Measurements from ENCODE around the gene SPOCK1. TPM values are rescaled to one million over a fixed set of nuclear protein-coding genes. Genes with fewer than 3 reads are reported as not detected.

Gene SPOCK1
- total and polyA plus RNA-seq, 7 experiments from 2014 or later = 2.8 TPM; not detected in 6

DNA sequence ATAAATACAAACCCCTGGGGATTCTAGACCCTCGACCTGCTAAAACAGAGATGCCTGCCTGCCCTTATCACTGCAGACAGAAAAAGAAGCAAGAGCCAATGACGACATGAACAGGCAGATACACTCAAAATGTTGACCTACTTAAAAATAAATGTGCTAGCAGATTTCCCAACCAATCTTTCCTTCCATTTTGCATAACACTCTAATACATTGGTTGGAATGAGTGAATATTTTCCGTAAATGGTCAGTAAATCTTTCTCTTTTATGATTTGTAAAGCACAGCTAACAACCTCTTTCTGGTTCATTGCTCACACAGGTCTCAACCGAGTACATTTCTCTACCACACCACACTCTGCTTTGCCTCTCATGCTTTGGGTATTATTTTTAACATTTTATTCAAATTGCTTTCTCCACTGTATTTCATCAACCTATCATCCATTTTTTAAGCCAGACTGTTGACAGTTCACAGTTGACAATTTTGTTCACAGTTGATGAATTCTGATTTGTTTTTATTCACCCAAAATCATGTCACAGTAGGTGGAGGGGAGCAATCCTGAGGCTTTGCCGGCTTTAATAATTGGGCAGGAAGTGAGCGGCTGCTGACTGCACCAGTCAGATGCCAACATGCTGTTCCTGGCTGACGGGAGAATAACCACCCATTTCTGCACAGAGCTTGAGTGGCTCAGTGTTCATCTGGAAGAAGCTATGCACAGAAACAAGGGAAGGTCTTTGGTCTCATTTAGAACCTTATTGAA lies 426.6 kb downstream of the SPOCK1 start:
- ATAC-seq = no peak
- peaks cover 0 to 3% (median 1%) of the 10 kb centered on the region in 11 donors for H3K9me3 Mint-ChIP-seq
- CTCF ChIA-PET = no interaction called here

DNA sequence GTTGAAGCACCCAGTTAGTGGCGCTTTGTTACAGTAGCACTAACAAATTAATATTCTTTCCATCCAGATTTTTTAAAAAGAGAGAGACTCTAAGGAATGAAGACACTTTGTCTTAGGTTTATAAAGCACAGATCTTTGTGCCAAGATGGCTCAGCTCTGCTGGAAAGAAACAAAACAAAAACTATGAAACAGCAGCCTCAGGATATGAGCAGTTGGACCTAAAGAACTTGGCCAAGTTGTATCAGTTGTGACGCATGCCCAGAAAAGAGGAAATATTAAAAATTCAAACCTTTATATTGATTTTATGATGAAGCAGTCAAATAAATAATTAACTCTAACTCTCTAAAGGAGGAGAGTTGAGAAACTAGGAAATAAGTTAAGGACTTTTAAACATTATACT lies 427.2 kb downstream of the SPOCK1 start:
- no peak for ATAC-seq
- Histone ChIP-seq H3K27ac (ENCODE audit: low read depth, low read length) (no peak overlapping the region), H3K36me3 (ENCODE audit: control insufficient read depth in 2 of 3, insufficient read depth in 3 of 3, low read length in 3 of 3) (no peaks in the 10 kb centered on the region), H3K27me3 (ENCODE audit: control insufficient read depth in 2 of 2, insufficient read depth in 2 of 2, low read length in 2 of 2) (no peaks in the 10 kb centered on the region), H3K4me1 (ENCODE audit: control insufficient read depth in 2 of 2, insufficient read depth in 2 of 2, low read length in 2 of 2) (no peaks in the 10 kb centered on the region), H3K9me3 (ENCODE audit: control insufficient read depth in 2 of 3, low read length in 3 of 3) (no peaks in the 10 kb centered on the region), H3K4me3 (ENCODE audit: low read length) (no peak overlapping the region)
- CTCF ChIA-PET = no interaction called here
- POLR2A ChIA-PET = no interaction called here
- Mint-ChIP-seq H3K4me3 (no peak overlapping the region), H3K36me3 (no peaks in the 10 kb centered on the region), H3K4me1 (no peaks in the 10 kb centered on the region), H3K27me3 (peaks cover 0 to 11% (median 5%) of the 10 kb centered on the region in 5 donors), H3K27ac (no peak overlapping the region), H3K9me3 (peaks cover 0 to 4% (median 1%) of the 10 kb centered on the region in 11 donors)
- intact Hi-C loops (cut with micrococcal nuclease) = no loop called here
- DNase-seq = no peak

More for the DNA sequence above, 426.6 kb downstream of the SPOCK1 start:
- intact Hi-C loops (cut with micrococcal nuclease) = no loop called here
- no peak overlapping the region for H3K4me3 ChIP-seq (ENCODE audit: low read length)
- no peaks in the 10 kb centered on the region for H3K4me1 ChIP-seq (ENCODE audit: control insufficient read depth in 2 of 2, insufficient read depth in 2 of 2, low read length in 2 of 2)
- DNase-seq = no peak
- Mint-ChIP-seq H3K4me3 (no peak overlapping the region), H3K36me3 (no peaks in the 10 kb centered on the region), H3K27me3 (peaks cover 0 to 11% (median 5%) of the 10 kb centered on the region in 5 donors), H3K27ac (no peak overlapping the region), H3K4me1 (no peaks in the 10 kb centered on the region)
- no peaks in the 10 kb centered on the region for H3K36me3 ChIP-seq (ENCODE audit: control insufficient read depth in 2 of 3, insufficient read depth in 3 of 3, low read length in 3 of 3)
- POLR2A ChIA-PET = no interaction called here
- no peaks in the 10 kb centered on the region for H3K9me3 ChIP-seq (ENCODE audit: control insufficient read depth in 2 of 3, low read length in 3 of 3)
- H3K27ac ChIP-seq (ENCODE audit: low read depth, low read length) = no peak overlapping the region
- no peaks in the 10 kb centered on the region for H3K27me3 ChIP-seq (ENCODE audit: control insufficient read depth in 2 of 2, insufficient read depth in 2 of 2, low read length in 2 of 2)

DNA sequence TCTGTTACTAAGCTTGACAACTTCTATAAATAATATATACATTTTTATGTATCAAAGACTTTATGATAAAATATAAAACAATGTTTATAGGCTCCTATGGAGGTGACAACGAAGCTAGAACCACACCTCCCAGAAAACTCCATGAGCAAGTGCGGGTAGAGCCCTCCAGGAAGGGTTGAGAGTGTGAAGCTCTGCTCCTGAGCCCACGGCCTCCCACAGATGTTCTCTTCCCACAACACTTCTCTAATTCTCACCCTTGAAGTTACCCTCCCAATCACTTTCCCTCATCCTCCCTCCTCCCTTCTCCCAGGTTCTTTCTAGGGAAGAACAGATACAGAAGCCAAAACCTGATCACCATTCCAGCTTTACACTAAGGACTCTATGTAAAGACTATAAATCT lies 427.6 kb downstream of the SPOCK1 start:
- Histone ChIP-seq H3K36me3 (ENCODE audit: control insufficient read depth in 2 of 3, insufficient read depth in 3 of 3, low read length in 3 of 3) (no peaks in the 10 kb centered on the region), H3K4me3 (ENCODE audit: low read length) (no peak overlapping the region), H3K27me3 (ENCODE audit: control insufficient read depth in 2 of 2, insufficient read depth in 2 of 2, low read length in 2 of 2) (no peaks in the 10 kb centered on the region), H3K9me3 (ENCODE audit: control insufficient read depth in 2 of 3, low read length in 3 of 3) (no peaks in the 10 kb centered on the region), H3K27ac (ENCODE audit: low read depth, low read length) (no peak overlapping the region), H3K4me1 (ENCODE audit: control insufficient read depth in 2 of 2, insufficient read depth in 2 of 2, low read length in 2 of 2) (no peaks in the 10 kb centered on the region)
- Mint-ChIP-seq H3K4me1 (no peaks in the 10 kb centered on the region), H3K36me3 (no peaks in the 10 kb centered on the region), H3K9me3 (peaks cover 0 to 7% (median 1%) of the 10 kb centered on the region in 11 donors), H3K27me3 (peaks cover 0 to 11% (median 5%) of the 10 kb centered on the region in 5 donors), H3K4me3 (no peak overlapping the region), H3K27ac (no peak overlapping the region)
- DNase-seq (no peak), ATAC-seq (no peak)
- ChIA-PET CTCF (no interaction called here), POLR2A (no interaction called here)
- intact Hi-C loops (cut with micrococcal nuclease) = no loop called here

DNA sequence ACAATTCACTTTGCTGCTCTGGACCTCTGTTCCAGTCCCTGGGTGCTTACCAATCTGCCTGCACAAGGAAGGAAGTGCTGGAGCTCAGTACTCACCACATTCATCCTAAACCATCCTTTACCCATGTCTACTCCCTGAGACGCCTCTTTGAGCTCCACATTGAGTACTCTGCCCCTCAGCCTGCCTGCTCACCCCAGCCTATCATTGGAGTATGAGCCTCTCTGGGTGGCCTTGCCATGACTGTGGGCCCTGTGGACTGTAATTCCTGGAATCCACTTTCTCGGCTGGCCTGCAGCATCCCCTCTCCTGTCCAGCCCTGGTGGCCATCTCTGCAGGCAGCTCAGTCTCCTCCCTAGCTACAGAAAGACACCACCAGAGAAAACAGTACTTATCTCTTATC lies 428.6 kb downstream of the SPOCK1 start:
- Mint-ChIP-seq H3K9me3 (peaks cover 0 to 7% (median 1%) of the 10 kb centered on the region in 11 donors), H3K36me3 (no peaks in the 10 kb centered on the region), H3K27ac (no peak overlapping the region), H3K4me1 (no peaks in the 10 kb centered on the region), H3K27me3 (peaks cover 0 to 11% (median 5%) of the 10 kb centered on the region in 5 donors), H3K4me3 (no peak overlapping the region)
- Histone ChIP-seq H3K27ac (ENCODE audit: low read depth, low read length) (no peak overlapping the region), H3K36me3 (ENCODE audit: control insufficient read depth in 2 of 3, insufficient read depth in 3 of 3, low read length in 3 of 3) (no peaks in the 10 kb centered on the region), H3K27me3 (ENCODE audit: control insufficient read depth in 2 of 2, insufficient read depth in 2 of 2, low read length in 2 of 2) (no peaks in the 10 kb centered on the region), H3K9me3 (ENCODE audit: control insufficient read depth in 2 of 3, low read length in 3 of 3) (no peaks in the 10 kb centered on the region), H3K4me3 (ENCODE audit: low read length) (no peak overlapping the region), H3K4me1 (ENCODE audit: control insufficient read depth in 2 of 2, insufficient read depth in 2 of 2, low read length in 2 of 2) (no peaks in the 10 kb centered on the region)
- ATAC-seq (no peak), DNase-seq (no peak)
- POLR2A ChIA-PET = interaction anchor here (0.6 kb wide), 1 partner anchor 297 kb away, joined by 3 read pairs; no protein-coding TSS in a partner anchor
- CTCF ChIA-PET = no interaction called here
- intact Hi-C loops (cut with micrococcal nuclease) = no loop called here

DNA sequence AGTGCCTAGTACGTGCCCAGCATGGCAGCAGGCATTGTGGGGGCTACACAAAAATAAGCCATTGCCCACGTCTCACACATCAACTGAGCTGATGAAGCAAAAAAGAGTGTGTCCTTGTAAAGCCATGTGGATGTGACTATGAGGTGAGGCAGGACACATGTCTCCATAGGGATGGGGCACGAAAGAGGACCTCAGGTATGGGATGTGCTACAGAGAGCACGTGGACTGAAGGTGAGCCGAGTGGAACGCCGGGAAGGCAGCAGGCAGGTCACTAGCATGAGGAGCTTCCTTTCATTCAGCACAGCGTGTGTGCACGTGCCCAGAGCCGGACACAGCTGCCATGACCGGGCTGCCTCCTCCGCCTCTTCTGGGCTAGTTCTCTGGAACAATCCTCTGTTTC lies 429.8 kb downstream of the SPOCK1 start:
- intact Hi-C loops (cut with micrococcal nuclease) = no loop called here
- no peak for DNase-seq
- H3K27ac Mint-ChIP-seq = no peak overlapping the region
- Histone ChIP-seq H3K4me3 (ENCODE audit: low read length) (no peak overlapping the region), H3K9me3 (ENCODE audit: control insufficient read depth in 2 of 3, low read length in 3 of 3) (no peaks in the 10 kb centered on the region), H3K36me3 (ENCODE audit: control insufficient read depth in 2 of 3, insufficient read depth in 3 of 3, low read length in 3 of 3) (no peaks in the 10 kb centered on the region), H3K27me3 (ENCODE audit: control insufficient read depth in 2 of 2, insufficient read depth in 2 of 2, low read length in 2 of 2) (no peaks in the 10 kb centered on the region), H3K27ac (ENCODE audit: low read depth, low read length) (no peak overlapping the region), H3K4me1 (ENCODE audit: control insufficient read depth in 2 of 2, insufficient read depth in 2 of 2, low read length in 2 of 2) (no peaks in the 10 kb centered on the region)
- H3K27me3 Mint-ChIP-seq = peaks cover 0 to 11% (median 5%) of the 10 kb centered on the region in 5 donors
- no peaks in the 10 kb centered on the region for H3K4me1 Mint-ChIP-seq
- H3K36me3 Mint-ChIP-seq = no peaks in the 10 kb centered on the region
- ATAC-seq = no peak
- ChIA-PET POLR2A (no interaction called here), CTCF (no interaction called here)
- no peak overlapping the region for H3K4me3 Mint-ChIP-seq
- H3K9me3 Mint-ChIP-seq = peaks cover 0 to 7% (median 1%) of the 10 kb centered on the region in 11 donors

DNA sequence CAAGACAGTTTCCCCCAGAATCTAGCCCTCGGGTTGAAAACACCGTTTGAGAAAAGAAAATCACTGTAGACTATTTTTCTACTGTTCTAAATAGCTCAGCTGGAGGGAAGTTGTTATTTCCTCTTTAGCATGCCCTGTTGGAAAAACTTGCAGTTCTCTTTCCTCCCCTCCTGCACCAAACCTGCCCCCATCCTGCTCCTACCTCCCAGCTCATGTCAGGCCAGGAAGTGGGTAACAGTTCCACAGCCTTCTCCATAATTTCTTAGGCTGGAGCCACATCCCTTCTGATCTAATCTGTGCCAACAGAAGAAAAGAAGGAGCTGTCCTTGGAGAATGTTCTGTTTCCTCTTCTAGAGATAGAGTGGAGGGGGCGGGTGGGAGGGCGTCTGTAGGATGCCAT lies 437.7 kb downstream of the SPOCK1 start:
- Mint-ChIP-seq H3K4me1 (no peaks in the 10 kb centered on the region), H3K9me3 (peaks cover 0 to 5% (median 0%) of the 10 kb centered on the region in 11 donors), H3K27me3 (peaks cover 0 to 10% (median 8%) of the 10 kb centered on the region in 5 donors), H3K4me3 (no peak overlapping the region), H3K36me3 (no peaks in the 10 kb centered on the region), H3K27ac (no peak overlapping the region)
- DNase-seq (no peak), ATAC-seq (no peak)
- H3K36me3 ChIP-seq (ENCODE audit: control insufficient read depth in 2 of 3, insufficient read depth in 3 of 3, low read length in 3 of 3) = no peaks in the 10 kb centered on the region
- H3K27me3 ChIP-seq (ENCODE audit: control insufficient read depth in 2 of 2, insufficient read depth in 2 of 2, low read length in 2 of 2) = no peaks in the 10 kb centered on the region
- no peak overlapping the region for H3K27ac ChIP-seq (ENCODE audit: low read depth, low read length)
- H3K9me3 ChIP-seq (ENCODE audit: control insufficient read depth in 2 of 3, low read length in 3 of 3) = no peaks in the 10 kb centered on the region
- H3K4me3 ChIP-seq (ENCODE audit: low read length) = no peak overlapping the region
- no peaks in the 10 kb centered on the region for H3K4me1 ChIP-seq (ENCODE audit: control insufficient read depth in 2 of 2, insufficient read depth in 2 of 2, low read length in 2 of 2)
- ChIA-PET POLR2A (no interaction called here), CTCF (no interaction called here)
- intact Hi-C loops (cut with micrococcal nuclease) = no loop called here

DNA sequence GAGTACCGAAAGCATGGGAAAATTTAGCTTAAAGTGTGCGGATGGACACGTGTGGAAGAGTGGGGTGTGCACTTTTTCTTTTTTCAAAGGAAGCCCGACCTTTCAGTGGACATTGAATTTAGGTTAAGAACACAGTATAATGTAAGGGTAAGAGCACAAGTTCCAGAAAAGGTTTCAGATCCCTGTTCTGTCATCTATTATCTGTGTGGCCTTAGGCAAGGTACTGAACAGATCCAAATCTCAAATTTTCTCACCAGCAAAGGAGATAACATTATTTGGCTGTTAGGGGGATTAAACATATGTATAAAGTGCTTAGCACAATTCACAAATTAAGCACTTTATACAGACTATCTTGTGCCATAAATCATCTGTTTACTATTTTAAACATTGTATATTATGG lies 441.0 kb downstream of the SPOCK1 start:
- POLR2A ChIA-PET = no interaction called here
- H3K27ac ChIP-seq (ENCODE audit: low read depth, low read length) = no peak overlapping the region
- H3K4me3 ChIP-seq (ENCODE audit: low read length) = no peak overlapping the region
- H3K4me1 ChIP-seq (ENCODE audit: control insufficient read depth in 2 of 2, insufficient read depth in 2 of 2, low read length in 2 of 2) = no peaks in the 10 kb centered on the region
- H3K9me3 ChIP-seq (ENCODE audit: control insufficient read depth in 2 of 3, low read length in 3 of 3) = no peaks in the 10 kb centered on the region
- H3K4me3 Mint-ChIP-seq = no peak overlapping the region
- DNase-seq = no peak
- peaks cover 0 to 15% (median 8%) of the 10 kb centered on the region in 5 donors for H3K27me3 Mint-ChIP-seq
- no peak overlapping the region for H3K27ac Mint-ChIP-seq
- H3K9me3 Mint-ChIP-seq = peaks cover 0 to 5% (median 0%) of the 10 kb centered on the region in 11 donors
- H3K27me3 ChIP-seq (ENCODE audit: control insufficient read depth in 2 of 2, insufficient read depth in 2 of 2, low read length in 2 of 2) = no peaks in the 10 kb centered on the region
- H3K36me3 Mint-ChIP-seq = no peaks in the 10 kb centered on the region
- intact Hi-C loops (cut with micrococcal nuclease) = no loop called here
- ATAC-seq = no peak
- H3K36me3 ChIP-seq (ENCODE audit: control insufficient read depth in 2 of 3, insufficient read depth in 3 of 3, low read length in 3 of 3) = no peaks in the 10 kb centered on the region
- no peaks in the 10 kb centered on the region for H3K4me1 Mint-ChIP-seq
- CTCF ChIA-PET = no interaction called here

Measured in naive thymus-derived CD4-positive, alpha-beta T cell (primary cell).